Peyer's patch (tissue), 4 donors: ENCODE results near the gene PLPP3.

Experiments
- CTCF ChIP-seq, 6 experiments: fragments of 450-650 bp in 4 of 6; fragments of 200-600 bp in 2 of 6; sonication (generic) in 1 of 6; IDR thresholded peaks; one replicate each; pipeline ENCODE4 v1.5.1; 2017 to 2019; ENCODE audit warnings: antibody characterized with exemption in 6 of 6, mild to moderate bottlenecking in 3 of 6, moderate library complexity in 1 of 6
- POLR2A ChIP-seq, 2 donors: fragments of 450-650 bp; IDR thresholded peaks; one replicate each; pipeline ENCODE4 v1.5.1; 2017; ENCODE audit warnings: antibody characterized with exemption in 2 of 2, mild to moderate bottlenecking in 2 of 2, moderate library complexity in 2 of 2

GRCh38 chr1:56473582-56474270 lies 105.6 kb downstream of the PLPP3 start:
- TF ChIP-seq CTCF (IDR thresholded peaks at IDR 0.05): no peak
- TF ChIP-seq POLR2A (IDR thresholded peaks at IDR 0.05): no peak
